ENCODE results near the gene ALDOC. TPM values are rescaled to one million over a fixed set of nuclear protein-coding genes. Genes with fewer than 3 reads are reported as not detected.

Gene ALDOC
- total RNA-seq (2022; extraction: Qiagen RNA extraction; ENCODE audit: low read depth), result 1.2 to 2.3 TPM (median 2.1 TPM) in 5 replicates

DNA sequence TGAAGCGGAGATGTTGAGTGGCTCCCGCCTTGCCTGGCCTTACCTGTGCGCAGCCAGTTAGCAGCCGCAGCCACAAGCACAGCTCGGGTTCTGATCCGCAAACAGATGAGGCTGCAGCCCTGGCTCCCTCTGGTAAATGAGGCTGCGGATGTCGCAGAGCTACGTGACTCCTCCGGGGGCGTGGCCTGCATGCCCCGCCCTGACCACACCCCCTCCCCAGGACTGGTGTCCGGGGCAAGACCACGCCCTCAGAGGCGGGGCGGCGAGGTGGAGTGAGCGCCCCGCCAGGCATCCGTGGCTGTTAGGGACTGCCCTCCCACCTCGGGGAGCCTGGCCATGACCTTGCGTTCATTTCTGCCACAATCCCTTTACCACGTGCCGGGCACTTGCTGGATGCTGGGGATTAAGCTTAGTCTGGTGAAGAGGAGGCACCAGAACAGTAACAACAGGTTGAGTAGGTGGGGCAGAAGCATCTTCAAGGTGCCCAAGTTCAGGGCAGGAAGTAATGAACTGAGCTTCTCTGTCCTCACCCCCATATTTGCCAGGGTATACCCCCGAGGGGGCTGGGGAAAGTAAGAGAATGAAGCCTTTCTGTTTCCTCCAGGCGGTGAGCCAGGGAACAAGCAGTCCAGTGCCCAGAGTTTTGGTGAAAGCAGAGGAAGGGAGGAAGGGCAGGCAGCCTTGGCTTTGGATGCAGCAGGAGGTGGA lies at the start of gene ALDOC:
TSS of gene ALDOC (minus strand) at position 138 of the 708 bp plus-strand sequence. CDS start 1,363 bp downstream, outside the sequence.

GRCh38 chr17:28613931-28614381 lies 37.3 kb upstream of the ALDOC start, which contains the start of gene RSKR:
Gene RSKR (minus strand): TSS chr17:28614185. CDS start chr17:28614161, 24 bp downstream.

GRCh38 chr17:28598799-28599310 lies 22.2 kb upstream of the ALDOC start, which contains the start of gene SPAG5:
Gene SPAG5 (minus strand): TSS chr17:28599025. CDS start chr17:28598946, 79 bp downstream.

GRCh38 chr17:28571361-28572122 lies 5.2 kb downstream of the ALDOC start, which contains the start of gene PIGS:
Gene PIGS (minus strand): TSS chr17:28571524. CDS start chr17:28571496, 28 bp downstream.

DNA sequence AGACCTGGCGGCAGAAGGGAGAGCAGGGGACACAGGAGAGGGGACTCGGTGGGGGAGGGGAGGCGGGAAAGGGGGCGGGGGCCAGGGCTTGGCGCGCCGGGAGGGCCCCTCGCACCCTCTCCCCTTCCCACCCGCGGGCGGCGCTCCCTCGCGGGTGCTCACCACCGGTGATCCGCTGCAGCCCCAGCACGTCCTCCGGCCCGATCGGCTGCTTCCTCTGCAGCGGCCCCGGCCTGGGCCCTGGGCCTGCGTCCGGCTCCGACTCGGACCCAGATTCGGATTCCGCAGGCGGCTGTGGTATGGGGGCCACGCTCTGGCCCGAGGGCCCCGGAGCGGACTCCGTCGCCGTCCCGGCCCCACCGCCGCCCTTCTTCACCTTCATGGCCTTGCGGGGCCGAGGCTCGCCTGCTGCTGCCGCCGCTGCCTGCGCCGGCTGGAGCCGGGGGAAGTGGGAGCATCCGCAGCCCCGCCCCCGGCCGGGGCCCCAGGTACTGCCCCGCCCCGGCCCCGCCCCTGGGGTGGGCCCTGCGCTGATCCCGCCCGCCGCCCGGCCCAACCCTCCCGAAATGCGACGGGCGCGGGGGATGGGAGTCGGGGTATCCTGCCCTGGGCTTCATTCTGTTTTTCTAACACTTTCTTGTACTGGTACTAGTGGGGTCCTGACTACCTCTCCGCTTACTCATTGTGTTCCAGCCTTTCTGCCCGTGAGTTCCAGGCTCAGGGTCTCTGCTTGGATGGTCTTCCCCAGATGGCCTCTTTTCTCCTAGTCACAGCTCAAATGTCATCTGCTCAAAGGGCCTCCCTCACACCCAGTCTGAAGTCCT lies 24.3 kb downstream of the ALDOC start, which contains the start of gene UNC119:
TSS of gene UNC119 (minus strand) at position 449 of the 824 bp plus-strand sequence. CDS start at position 382, 67 bp downstream.

Other genes starting within 250 kb of the ALDOC start
- 51.9 to 58.0 TPM (median 56.2 TPM) in 5 replicates for gene IFT20, start 241.4 kb downstream of the ALDOC start, total RNA-seq (2022; extraction: Qiagen RNA extraction; ENCODE audit: low read depth)
- gene TNFAIP1, start 241.1 kb downstream of the ALDOC start, total RNA-seq (2022; extraction: Qiagen RNA extraction; ENCODE audit: low read depth), result 41.1 to 53.5 TPM (median 47.7 TPM) in 5 replicates
- gene POLDIP2, start 219.4 kb downstream of the ALDOC start, total RNA-seq (2022; extraction: Qiagen RNA extraction; ENCODE audit: low read depth), result 142 to 172 TPM (median 160 TPM) in 5 replicates
- gene SEBOX, start 211.7 kb downstream of the ALDOC start, total RNA-seq (2022; extraction: Qiagen RNA extraction; ENCODE audit: low read depth), result not detected in 5 replicates
- 16.5 to 23.2 TPM (median 19.6 TPM) in 5 replicates for gene VTN, start 206.6 kb downstream of the ALDOC start, total RNA-seq (2022; extraction: Qiagen RNA extraction; ENCODE audit: low read depth)
- 4.3 to 6.7 TPM (median 5.9 TPM) in 5 replicates for gene SARM1, start 205.2 kb downstream of the ALDOC start, total RNA-seq (2022; extraction: Qiagen RNA extraction; ENCODE audit: low read depth)
- gene SLC46A1, start 170.7 kb downstream of the ALDOC start, total RNA-seq (2022; extraction: Qiagen RNA extraction; ENCODE audit: low read depth), result 16.3 to 20.4 TPM (median 18.9 TPM) in 5 replicates
- 0.10 to 0.18 TPM (median 0.14 TPM) in 5 replicates for gene SLC13A2, start 103.3 kb downstream of the ALDOC start, total RNA-seq (2022; extraction: Qiagen RNA extraction; ENCODE audit: low read depth)
- gene FOXN1, start 70.5 kb downstream of the ALDOC start, total RNA-seq (2022; extraction: Qiagen RNA extraction; ENCODE audit: low read depth), result 0.03 TPM in 2 of 5 replicates, not detected in the others
- 26.8 to 35.5 TPM (median 29.7 TPM) in 5 replicates for gene UNC119, start 24.3 kb downstream of the ALDOC start, total RNA-seq (2022; extraction: Qiagen RNA extraction; ENCODE audit: low read depth)
- 51.4 to 61.9 TPM (median 58.3 TPM) in 5 replicates for gene PIGS, start 5.4 kb downstream of the ALDOC start, total RNA-seq (2022; extraction: Qiagen RNA extraction; ENCODE audit: low read depth)
- 70.5 to 83.0 TPM (median 75.8 TPM) in 5 replicates for gene SPAG5, start 22.1 kb upstream of the ALDOC start, total RNA-seq (2022; extraction: Qiagen RNA extraction; ENCODE audit: low read depth)
- gene RSKR, start 37.3 kb upstream of the ALDOC start, total RNA-seq (2022; extraction: Qiagen RNA extraction; ENCODE audit: low read depth), result 2.5 to 4.6 TPM (median 3.8 TPM) in 5 replicates
- gene BLTP2, start 68.3 kb upstream of the ALDOC start, total RNA-seq (2022; extraction: Qiagen RNA extraction; ENCODE audit: low read depth), result 50.8 to 63.8 TPM (median 58.0 TPM) in 5 replicates
- 80.3 to 84.5 TPM (median 82.4 TPM) in 5 replicates for gene SDF2, start 85.0 kb upstream of the ALDOC start, total RNA-seq (2022; extraction: Qiagen RNA extraction; ENCODE audit: low read depth)
- 67.1 to 72.5 TPM (median 71.6 TPM) in 5 replicates for gene SUPT6H, start 85.3 kb upstream of the ALDOC start, total RNA-seq (2022; extraction: Qiagen RNA extraction; ENCODE audit: low read depth)
- 0.88 to 1.8 TPM (median 1.3 TPM) in 5 replicates for gene PROCA1, start 135.0 kb upstream of the ALDOC start, total RNA-seq (2022; extraction: Qiagen RNA extraction; ENCODE audit: low read depth)
- 200 to 242 TPM (median 235 TPM) in 5 replicates for gene RAB34, start 141.0 kb upstream of the ALDOC start, total RNA-seq (2022; extraction: Qiagen RNA extraction; ENCODE audit: low read depth)
- gene RPL23A, start 143.1 kb upstream of the ALDOC start, total RNA-seq (2022; extraction: Qiagen RNA extraction; ENCODE audit: low read depth), result 1,948 to 2,533 TPM (median 2,127 TPM) in 5 replicates
- 28.8 to 45.3 TPM (median 43.0 TPM) in 5 replicates for gene TLCD1, start 149.3 kb upstream of the ALDOC start, total RNA-seq (2022; extraction: Qiagen RNA extraction; ENCODE audit: low read depth)
- 3.3 to 4.7 TPM (median 4.5 TPM) in 5 replicates for gene NEK8, start 151.9 kb upstream of the ALDOC start, total RNA-seq (2022; extraction: Qiagen RNA extraction; ENCODE audit: low read depth)
- 60.4 to 85.7 TPM (median 78.9 TPM) in 5 replicates for gene TRAF4, start 167.1 kb upstream of the ALDOC start, total RNA-seq (2022; extraction: Qiagen RNA extraction; ENCODE audit: low read depth)

All from A549 treated with GW870086 at 1 μM for 4 hours (cell line).